ENCODE results near the gene SLC39A1. TPM values are rescaled to one million over a fixed set of nuclear protein-coding genes. Genes with fewer than 3 reads are reported as not detected.
"Not testable (repeated sequence)": the region's sequence is repeated elsewhere in the genome, so short reads cannot be mapped to it uniquely, and the experiment has no call there.

Gene SLC39A1
- total RNA-seq, 1 donor from 2014 or later: 46.9 TPM

DNA sequence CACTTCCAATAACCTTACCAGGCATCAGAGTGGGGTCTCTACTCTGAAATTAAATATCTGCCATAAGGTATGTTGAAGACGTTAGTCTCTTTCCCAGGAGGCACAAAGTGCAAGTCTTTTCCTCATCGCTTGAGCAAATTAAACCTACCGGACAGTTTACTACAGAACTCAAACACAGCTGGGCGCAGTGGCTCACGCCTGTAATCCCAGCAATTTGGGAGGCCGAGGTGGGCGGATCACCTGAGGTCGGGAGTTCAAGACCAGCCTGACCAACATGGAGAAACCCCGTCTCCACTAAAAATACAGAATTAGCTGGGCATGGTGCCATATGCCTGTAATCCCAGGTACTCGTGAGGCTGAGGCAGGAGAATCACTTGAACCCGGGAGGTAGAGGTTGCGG lies 15.8 kb upstream of the SLC39A1 start:
- intact Hi-C loops (cut with DNase I); ATAC-seq (ENCODE audit: poor library complexity); DNase-seq: not testable (repeated sequence)

DNA sequence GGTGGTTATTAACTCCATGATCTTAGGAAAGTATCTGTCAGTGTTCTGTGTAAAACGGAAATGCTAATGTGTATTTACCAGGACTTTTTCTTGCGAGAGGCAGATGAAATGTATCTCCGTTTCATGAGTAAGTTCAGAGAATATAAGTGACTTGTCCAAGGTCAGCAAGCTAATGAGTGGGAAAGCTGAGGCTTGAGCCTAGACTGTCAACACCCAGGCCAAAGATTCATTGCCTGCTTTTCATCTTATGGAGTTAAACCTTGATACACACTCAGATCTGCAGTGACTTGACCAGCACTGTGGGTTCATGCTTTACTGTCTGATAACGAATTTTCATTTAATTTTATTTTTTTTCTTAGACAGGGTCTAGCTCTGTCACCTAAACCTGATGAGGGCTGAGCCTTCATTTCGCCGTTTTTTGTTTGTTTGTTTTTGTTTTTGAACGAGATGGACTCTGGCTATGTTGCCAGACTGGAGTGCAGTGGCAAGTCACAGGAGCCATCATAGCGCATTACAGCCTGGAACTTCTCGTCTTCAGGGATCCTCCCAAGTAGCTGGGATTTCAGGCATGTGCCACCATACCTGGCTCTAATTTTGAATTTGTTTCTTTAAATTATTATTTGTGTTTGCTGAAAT lies 15.1 kb upstream of the SLC39A1 start:
- intact Hi-C loops (cut with DNase I): no loop called here
- no peak for ATAC-seq (ENCODE audit: poor library complexity)
- DNase-seq: no peak

DNA sequence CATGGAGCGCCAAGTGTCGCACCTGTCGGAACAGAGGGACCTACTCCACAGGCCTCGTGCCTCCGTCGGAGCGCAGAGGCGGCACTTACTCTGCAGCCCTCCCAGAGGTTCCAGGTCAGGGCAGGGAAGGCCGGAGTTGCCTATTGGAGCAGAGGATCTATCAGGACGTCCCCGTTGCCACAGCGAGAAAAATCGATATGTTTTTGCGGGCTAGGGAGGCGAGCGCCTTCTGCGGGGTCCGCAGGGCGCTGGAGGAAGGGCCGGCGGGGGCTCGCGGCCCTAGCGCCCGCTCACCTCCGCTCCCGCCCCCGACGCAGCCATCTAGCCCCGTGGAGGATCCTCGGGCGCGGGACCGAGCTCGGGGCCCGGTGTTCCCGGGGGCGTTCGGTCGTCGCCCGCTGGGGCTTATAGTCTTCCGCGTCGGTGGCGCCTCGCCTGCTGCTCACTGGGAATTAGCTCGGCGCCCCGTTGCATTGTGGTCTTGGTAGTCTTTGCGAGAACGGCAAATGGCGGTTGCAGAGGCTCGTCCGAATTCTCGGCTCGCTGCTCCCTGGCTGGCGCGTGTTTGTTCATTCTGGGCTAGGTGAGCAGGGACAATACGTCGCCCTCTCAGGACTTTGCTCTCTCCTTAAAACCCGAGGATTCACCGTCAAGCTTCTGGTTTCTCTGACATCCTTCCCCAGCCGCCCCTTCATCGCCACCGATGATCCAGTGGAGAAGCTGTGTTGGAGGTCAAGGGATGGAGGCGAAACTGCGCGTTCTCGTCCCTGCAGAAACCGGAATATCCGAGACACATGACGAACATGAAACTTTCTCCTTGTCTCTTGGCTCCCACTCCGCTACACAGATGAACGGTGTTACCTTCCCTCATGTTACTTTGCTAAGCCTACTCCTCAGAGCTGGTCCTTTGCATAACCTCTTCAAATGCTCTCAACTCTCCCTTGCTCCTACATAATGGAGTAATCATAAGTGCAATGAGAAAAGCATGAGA lies 14.2 kb upstream of the SLC39A1 start, which contains the start of gene JTB:
JTB (minus strand) TSS at position 425 of the 991 bp plus-strand sequence; CDS start at position 3, 422 bp downstream.
- DNase-seq (peak; percentile 95), ATAC-seq (ENCODE audit: poor library complexity) (peak; percentile 98)
- intact Hi-C loops (cut with DNase I): no loop called here

DNA sequence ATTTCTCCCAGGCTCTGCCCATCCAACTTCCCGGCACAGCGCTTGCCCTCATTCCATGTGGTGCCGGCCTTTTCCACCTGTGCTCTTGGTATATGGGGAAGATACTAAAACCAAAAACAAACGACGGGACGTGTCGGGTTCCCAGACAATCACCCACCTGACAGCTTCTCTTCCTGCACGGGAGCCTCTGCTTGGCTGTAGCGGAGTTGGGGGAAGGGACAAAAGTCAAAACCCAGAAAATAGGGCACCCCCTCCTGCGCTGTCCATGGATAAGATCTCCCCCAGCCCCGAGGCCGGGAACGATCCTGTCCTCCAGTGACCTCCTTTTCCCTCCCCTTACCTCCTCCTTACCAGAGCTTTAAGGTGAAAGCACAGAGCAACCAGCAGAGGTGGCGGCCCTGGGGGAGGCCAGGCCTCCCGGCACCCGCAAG lies 13.5 kb upstream of the SLC39A1 start:
- DNase-seq (no peak), ATAC-seq (ENCODE audit: poor library complexity) (no peak)
- intact Hi-C loops (cut with DNase I): no loop called here

DNA sequence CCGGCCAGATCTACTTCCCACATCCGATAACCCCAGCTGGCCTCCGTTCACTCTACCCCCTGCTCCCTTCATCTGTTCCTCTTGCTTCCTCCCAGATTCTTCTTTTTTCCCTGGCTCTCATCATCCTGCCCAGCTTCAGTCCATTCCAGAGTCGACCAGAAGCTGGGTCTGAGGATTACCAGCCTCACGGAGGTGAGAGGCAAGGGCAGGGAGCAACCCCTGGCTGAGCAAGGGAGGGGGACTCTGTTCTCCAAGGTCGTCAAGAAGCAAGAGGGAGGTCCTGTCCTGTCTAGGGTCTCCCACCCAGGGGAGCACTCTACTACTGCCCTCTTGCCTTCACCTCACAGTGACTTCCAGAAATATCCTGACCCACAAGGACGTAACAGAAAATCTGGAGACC lies 10.2 kb upstream of the SLC39A1 start:
- DNase-seq (no peak), ATAC-seq (ENCODE audit: poor library complexity) (no peak)
- intact Hi-C loops (cut with DNase I): no loop called here

DNA sequence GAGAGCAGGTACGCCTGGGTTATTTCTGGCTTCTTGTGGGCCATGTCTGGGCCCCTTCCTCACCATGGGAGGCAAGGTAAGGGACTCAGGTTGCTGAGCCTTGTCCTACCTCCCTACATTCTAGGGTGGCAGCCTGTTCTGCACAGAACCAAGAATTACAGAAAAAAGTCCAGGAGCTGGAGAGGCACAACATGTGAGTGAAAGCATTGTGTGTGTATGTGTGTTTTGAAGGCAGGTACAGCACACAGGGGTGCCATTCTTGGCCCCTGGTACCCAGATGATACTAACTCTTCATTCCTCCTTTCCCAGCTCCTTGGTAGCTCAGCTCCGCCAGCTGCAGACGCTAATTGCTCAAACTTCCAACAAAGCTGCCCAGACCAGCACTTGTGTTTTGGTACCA lies 9.7 kb upstream of the SLC39A1 start:
- intact Hi-C loops (cut with DNase I): no loop called here
- ATAC-seq (ENCODE audit: poor library complexity) (no peak), DNase-seq (no peak)

DNA sequence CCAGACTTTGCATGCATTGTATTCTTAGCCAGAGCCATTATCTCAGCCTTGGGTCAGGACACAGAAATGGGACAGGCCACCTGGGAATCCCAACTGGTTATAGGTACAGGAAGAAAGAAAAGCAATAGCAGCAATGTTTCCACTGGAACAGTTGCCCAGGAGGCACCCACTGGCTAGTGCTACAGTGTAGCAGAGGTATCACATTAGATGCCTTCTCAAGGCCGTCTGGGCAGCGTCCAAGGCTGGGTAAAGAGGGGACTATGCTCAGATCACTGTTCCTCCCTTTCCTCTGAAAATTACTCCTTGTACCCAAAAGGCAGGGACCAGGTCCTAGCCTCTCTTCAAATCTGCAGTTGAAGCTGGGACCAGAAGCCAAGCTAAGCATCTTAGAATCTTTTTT lies 7.0 kb upstream of the SLC39A1 start:
- intact Hi-C loops (cut with DNase I): no loop called here

DNA sequence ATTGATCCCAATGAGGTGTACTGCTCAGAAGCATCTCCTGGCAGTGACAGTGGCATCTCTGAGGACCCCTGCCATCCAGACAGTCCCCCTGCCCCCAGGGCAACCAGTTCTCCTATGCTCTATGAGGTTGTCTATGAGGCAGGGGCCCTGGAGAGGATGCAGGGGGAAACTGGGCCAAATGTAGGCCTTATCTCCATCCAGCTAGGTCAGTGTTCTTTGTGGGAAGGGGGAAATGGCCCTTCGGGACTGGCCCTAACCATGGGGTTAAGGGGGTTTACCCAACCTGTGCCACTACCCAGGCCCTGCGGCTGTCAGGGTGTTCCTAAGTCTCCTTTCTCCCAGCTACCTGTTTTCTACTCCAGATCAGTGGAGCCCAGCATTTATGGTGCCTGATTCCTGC lies 5.6 kb upstream of the SLC39A1 start:
- no peak for ATAC-seq (ENCODE audit: poor library complexity)
- intact Hi-C loops (cut with DNase I): no loop called here

More for the DNA sequence above, 7.0 kb upstream of the SLC39A1 start:
- DNase-seq: no peak
- no peak for ATAC-seq (ENCODE audit: poor library complexity)

DNA sequence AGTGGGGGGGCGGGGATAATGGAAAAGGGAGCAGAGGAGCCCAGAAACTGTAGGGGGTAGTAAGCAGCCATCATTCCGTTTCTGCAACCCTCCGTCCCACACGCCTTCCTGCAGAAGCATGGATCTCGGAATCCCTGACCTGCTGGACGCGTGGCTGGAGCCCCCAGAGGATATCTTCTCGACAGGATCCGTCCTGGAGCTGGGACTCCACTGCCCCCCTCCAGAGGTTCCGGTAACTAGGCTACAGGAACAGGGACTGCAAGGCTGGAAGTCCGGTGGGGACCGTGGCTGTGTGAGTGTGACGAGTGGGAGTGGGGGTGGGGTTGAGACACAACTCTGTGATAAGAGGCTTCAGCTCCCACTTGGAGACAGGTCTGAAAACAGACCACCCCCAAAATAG lies 5.1 kb upstream of the SLC39A1 start:
- no peak for ATAC-seq (ENCODE audit: poor library complexity)
- no peak for DNase-seq
- intact Hi-C loops (cut with DNase I): no loop called here

More for the DNA sequence above, 5.6 kb upstream of the SLC39A1 start:
- no peak for DNase-seq

DNA sequence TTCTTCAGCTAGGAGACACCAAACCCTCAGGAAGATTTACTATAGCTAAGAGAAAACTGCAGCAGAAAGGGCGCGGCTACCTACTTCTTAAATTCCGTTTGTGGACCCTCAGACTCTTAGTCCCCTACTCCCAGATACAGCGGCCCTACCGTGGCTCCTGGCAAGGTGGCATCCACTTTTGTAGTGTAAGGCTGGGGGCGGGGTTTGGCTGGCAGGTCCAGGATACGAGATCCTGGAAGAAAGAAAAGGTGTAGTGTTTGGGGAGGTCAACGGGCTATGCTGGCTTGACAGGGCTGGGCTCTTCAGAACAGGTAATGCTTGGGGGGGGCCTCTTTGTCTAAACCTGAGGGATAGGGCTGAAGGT lies 4.6 kb upstream of the SLC39A1 start:
- no peak for ATAC-seq (ENCODE audit: poor library complexity)
- DNase-seq: no peak
- intact Hi-C loops (cut with DNase I): no loop called here

DNA sequence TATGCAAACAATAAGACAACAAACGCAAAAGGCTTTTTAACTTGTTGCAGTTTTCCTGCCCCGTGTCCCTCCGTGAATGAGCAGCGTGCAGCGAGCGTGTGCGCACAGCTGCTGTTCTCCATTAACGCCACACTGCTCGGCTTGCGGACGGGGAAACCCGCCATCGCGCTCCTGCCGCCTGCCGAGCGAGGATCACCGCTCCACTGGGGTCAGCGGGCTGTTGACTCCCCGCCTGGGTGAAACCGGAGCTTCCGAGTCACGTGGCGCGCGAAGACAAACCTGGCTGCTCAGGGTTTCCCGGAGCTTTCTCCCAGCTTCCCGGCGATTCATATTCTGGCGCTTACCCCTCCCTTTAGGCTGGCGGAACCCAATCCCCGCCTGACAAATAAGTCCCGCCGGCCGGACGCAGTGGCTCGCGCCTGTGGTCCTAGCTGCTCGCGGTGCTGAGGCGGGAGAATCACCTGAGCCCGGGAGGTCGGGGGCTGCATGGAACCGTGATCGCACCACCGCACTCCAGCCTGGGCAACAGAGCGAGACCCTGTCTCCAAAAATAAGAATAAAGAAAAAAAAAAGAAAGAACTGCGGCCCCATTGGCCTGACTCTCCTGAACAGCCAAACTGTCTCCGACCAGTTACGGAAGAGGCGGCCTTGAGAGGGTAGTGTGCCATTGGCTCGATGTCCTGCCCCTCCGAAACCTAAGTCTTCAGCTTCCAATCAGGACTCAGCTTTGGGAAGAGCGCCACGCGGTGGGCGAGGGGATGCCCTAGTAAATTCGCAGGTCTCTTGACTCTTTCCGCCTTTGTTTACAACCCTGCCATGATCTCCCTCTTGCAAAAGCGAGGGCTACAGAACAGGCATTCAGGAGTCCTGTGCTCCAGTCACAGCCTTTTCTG lies 4.0 kb upstream of the SLC39A1 start, which contains the start of gene CREB3L4:
CREB3L4 (plus strand) TSS at position 796 of the 893 bp plus-strand sequence. CDS start 624 bp downstream, outside the sequence.
- ATAC-seq (ENCODE audit: poor library complexity): peak; percentile 87
- peak; percentile 94 for DNase-seq
- intact Hi-C loops (cut with DNase I): no loop called here

DNA sequence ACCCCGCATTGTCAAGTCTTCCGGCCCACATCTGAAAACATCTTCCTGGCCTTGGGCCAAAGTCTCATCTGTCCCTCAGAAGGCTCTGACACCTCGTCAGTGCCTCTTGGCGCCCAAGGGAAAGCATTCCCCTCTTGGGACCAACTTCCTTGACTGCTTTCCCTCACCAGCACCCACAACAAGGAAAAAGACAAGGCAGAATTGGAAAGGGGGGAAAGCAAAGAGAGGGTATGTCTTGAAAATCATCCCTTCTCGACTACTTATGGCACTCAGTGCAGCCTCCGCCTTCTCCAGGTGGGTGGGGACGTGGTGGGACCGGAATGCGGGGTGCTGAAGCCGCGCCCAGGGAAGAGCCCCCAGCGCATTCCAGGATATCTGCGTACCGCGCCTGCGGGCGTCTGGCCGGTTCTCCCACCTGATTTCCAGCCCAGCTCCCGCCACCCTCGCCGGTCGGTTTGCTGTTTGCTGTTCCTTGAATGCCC lies 554 bp upstream of the SLC39A1 start:
- no peak for ATAC-seq (ENCODE audit: poor library complexity)
- intact Hi-C loops (cut with DNase I): no loop called here
- peak; percentile 60 for DNase-seq

DNA sequence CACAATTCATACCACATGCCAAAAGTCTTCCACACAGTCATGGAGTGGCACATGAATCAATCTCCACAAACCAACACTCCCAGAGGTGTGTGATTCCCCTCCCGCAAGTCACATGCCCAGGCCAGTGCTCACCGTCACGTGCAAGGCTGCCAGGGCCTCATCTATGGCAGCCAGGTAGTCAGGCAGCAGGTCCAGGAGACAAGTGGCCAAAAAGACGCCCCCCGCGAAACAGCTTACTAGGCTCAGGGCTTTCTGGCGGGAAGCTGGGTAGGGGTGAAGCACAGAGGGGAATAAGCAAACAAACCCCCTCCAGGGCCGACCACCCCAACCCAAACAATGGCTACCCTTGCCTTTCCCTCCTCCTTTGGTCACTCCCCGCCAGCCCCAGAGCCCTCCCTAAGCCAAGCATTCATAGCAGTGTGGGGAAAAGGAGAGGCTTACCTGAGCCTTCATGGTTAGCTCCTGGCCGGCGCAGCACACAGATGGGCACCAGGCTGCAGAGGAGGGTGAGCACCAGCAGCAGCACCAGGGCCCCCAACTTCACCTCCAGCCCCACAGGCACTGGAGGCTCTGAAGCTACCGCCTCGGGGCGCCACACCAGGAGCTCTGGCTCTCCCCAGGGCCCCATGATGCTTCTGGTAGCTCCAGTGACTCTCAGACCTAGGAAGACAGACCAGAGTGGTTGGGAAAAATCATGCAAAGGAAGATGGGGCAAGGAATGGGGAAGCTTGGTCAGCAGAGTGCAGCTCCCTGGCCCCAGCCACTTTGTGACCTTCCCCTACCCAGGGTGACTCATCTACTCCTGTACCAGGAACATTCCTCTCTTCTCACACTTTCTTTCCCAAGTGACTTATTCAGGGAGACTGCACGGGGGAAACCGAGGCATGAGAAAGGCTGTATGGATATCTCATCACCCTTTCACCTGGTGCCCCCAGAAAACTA lies 978 bp downstream of the SLC39A1 start:
- ATAC-seq (ENCODE audit: poor library complexity) (no peak), DNase-seq (no peak)
- intact Hi-C loops (cut with DNase I): no loop called here

DNA sequence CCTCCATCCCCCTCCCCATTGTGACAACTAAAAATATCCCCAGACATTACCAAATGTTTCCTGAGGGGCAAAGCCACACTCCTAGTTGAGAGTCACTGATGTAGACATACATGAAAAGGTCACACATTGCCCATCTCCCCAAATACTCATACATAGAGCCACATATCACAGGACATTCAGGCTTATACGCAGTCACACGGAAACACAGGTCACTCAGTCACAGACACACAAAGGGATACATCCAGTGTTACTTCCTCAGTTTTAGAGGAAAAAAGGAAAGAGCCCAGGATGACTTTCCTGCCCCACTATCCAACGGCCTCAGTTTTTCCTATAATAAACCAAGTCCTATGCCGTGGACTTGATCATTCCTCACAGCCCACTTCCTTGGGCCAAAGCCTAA lies 1.9 kb downstream of the SLC39A1 start:
- DNase-seq: no peak
- no peak for ATAC-seq (ENCODE audit: poor library complexity)
- intact Hi-C loops (cut with DNase I): no loop called here

DNA sequence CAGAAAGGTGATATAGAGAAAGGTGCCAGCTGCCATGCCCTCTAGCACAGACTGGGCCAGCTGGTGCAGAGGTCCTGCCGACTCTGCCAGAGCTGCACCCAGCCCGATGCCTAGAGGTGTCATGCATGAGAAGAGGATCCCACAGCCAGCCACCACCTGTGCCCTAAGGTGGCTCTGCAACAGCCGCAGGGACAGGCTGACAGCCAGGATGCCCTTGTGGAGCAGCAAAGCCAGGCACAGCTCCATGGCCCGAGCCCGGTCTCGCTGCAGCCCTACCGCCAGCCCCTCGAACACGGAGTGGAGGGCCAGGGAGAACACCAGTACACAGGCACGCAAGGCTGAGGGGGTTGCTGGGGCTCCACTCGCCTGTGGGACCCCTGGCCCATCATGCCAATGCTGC lies 3.1 kb downstream of the SLC39A1 start:
- ATAC-seq (ENCODE audit: poor library complexity) (no peak), DNase-seq (no peak)
- intact Hi-C loops (cut with DNase I): no loop called here

DNA sequence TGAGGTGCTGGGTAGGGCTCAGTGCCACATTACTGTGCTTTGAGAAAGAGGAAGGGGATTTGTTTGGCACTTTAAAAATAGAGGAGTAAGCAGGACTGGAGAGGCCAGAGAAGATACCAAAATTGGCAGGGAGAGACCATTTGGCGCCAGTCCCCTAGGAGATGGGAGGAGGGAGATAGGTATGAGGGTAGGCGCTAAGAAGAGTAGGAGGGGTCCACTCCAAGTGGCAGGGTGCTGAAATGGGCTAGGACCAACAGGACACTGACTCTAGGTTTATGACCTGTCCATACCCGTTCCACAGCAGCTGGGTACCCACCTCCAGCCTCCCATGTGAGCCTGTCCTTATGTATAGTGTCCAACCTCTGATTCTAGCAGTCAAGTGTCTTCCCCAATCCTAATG lies 3.9 kb downstream of the SLC39A1 start:
- ATAC-seq (ENCODE audit: poor library complexity) (no peak), DNase-seq (no peak)
- intact Hi-C loops (cut with DNase I): no loop called here

DNA sequence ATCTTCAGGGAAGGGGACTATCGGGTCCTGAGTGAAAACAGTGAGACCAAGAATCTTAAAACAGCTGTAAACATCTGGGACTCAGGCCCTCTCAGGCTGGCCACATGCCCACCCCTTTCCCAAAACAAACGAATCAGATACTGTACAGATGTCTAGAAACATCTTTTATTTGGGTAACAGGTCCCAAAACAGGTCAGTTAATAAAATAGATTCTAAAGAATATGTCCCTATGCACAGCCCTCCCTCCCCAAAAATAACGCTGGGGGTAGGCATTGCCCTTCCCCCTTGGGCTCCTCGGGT lies 4.4 kb downstream of the SLC39A1 start:
- ATAC-seq (ENCODE audit: poor library complexity) (no peak), DNase-seq (no peak)
- intact Hi-C loops (cut with DNase I): no loop called here
